Activated CD8-positive, alpha-beta memory T cell treated with anti-CD3 and anti-CD28 coated beads, Interleukin-2, amount 50 U/mL, for 48 hours (primary cell): ENCODE data around the gene EMID1.
A peak's percentile ranks its signal among the peaks of the same experiment; 100 is the strongest.

Experiments used
- DNase-seq: peaks from one replicate; pipeline ENCODE4 v3.0.0-alpha.2; 2020

Gene EMID1

GRCh38 chr22:29195118-29195963, 10.4 kb upstream of the EMID1 start:
- no peak for DNase-seq

- no peak for DNase-seq
Observed at GRCh38 chr22:29195964-29196666, 9.6 kb upstream of the EMID1 start.

GRCh38 chr22:29197096-29197495, 8.6 kb upstream of the EMID1 start:
- DNase-seq = no peak

GRCh38 chr22:29198240-29198639, 7.5 kb upstream of the EMID1 start:
- DNase-seq = no peak

GRCh38 chr22:29199702-29200400, 5.8 kb upstream of the EMID1 start:
- no peak for DNase-seq

- DNase-seq = no peak
Observed at GRCh38 chr22:29200901-29201300, 4.8 kb upstream of the EMID1 start.

GRCh38 chr22:29201782-29202181, 3.9 kb upstream of the EMID1 start:
- DNase-seq = no peak

GRCh38 chr22:29202212-29203192, 3.2 kb upstream of the EMID1 start:
- peak; percentile 83 for DNase-seq

- no peak for DNase-seq
Observed at GRCh38 chr22:29203488-29204454, 1.9 kb upstream of the EMID1 start.

- DNase-seq = no peak
Observed at GRCh38 chr22:29204455-29205183, 1.1 kb upstream of the EMID1 start.

GRCh38 chr22:29205252-29205593, 473 bp upstream of the EMID1 start:
- DNase-seq = no peak

- no peak for DNase-seq
Observed at GRCh38 chr22:29206372-29207242, 911 bp downstream of the EMID1 start.

GRCh38 chr22:29207243-29207550, 1.5 kb downstream of the EMID1 start:
- no peak for DNase-seq

- no peak for DNase-seq
Observed at GRCh38 chr22:29207562-29208501, 2.1 kb downstream of the EMID1 start.

- DNase-seq = no peak
Observed at GRCh38 chr22:29208502-29208862, 2.8 kb downstream of the EMID1 start.

- no peak for DNase-seq
Observed at GRCh38 chr22:29208879-29209623, 3.4 kb downstream of the EMID1 start.

GRCh38 chr22:29209624-29209929, 3.9 kb downstream of the EMID1 start:
- DNase-seq = no peak

- no peak for DNase-seq
Observed at GRCh38 chr22:29211066-29211465, 5.4 kb downstream of the EMID1 start.
